Fibroblast of skin of scalp (primary cell): ENCODE measurements around the gene TICAM1.

Experiments used
- DNase-seq: peaks from one replicate; pipeline ENCODE4 v3.0.0-alpha.2; 2013

The TICAM1 gene

DNA sequence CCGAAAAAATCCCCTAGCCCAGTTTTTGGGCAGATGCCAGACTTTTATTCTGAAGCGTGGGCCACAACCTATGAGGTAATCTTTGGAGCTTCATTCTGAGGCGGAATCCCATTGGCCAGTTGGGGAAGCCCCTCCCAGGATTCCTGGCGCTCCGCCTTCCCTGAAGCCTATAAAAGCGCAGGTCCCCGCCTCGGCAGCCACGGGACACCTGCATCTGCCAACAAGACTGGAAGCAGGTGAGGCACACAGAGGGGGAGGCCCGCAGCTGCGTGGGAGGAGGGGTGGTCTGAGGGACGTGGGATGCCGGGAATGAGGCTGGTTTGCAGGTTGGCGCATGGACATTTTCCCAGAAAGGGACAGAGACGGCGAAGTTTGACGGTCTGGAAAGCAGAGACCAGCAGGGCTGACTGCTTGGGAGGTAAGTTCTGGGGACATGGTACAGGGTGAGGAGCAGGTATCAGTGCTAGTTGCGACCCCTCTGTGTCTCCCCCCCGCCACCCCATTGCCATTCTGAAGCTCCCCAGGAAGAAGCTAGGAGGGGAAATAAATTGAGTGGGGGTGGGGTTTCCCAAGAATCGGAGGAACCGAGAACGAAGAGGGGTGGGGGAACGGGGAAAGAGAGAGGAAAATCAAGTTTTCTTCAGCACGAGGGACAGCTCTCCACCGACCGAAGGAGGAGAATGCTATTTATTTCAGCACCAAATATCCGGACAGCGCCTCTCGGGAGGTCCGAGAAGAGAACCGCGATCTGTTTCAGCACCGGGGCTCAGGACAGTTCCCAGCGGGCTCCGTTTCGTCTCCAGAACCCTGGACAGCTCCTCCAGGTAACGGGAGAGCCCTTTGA, 62.4 kb downstream of the TICAM1 start:
- DNase-seq: peak; percentile 86
